Measurements from ENCODE around the gene SNX24.

DNA sequence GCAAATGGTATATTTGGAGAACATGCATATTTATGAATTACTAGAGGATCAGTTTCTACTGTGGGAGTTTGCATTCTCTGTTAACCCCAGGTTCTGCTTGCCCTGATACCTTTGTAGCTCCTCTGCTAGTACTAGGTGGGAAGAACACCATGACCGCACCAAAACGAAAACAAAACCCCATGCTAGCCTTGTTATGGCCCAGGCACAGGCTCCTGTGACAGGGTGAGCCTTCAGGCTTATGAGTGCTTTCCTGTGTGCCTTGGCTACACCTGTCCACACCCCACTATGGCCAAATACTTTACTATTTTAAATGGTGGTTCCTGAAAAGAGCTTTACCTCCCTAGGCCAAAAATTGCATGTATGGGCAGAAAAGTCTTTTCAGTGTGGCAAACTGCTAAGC, 96.3 kb downstream of the SNX24 start:
- TF ChIP-seq SNAI2 (CRISPR knock-in tag; IDR thresholded peaks at IDR 0.05) (no peak), ZNF8 (CRISPR knock-in tag; IDR thresholded peaks at IDR 0.05) (no peak)
